Upper lobe of left lung (tissue), 4 donors: ENCODE measurements around the gene COL23A1.

Source experiments
- POLR2A ChIP-seq, 4 donors: fragments of 450-650 bp; IDR thresholded peaks; one replicate each; pipeline ENCODE4 v1.5.1; 2016 to 2017; ENCODE audit warnings: antibody characterized with exemption in 4 of 4, mild to moderate bottlenecking in 2 of 4
- TF ChIP-seq, protein P1 (sequence below), 6 experiments: fragments of 450-650 bp in 4 of 6; fragments of 200-600 bp in 2 of 6; sonication (generic) in 2 of 6; IDR thresholded peaks; one replicate each; pipeline ENCODE4 v1.5.1; 2016 to 2019; ENCODE audit warnings: antibody characterized with exemption in 6 of 6

GRCh38 chr5:178416206-178416882 lies 173.8 kb downstream of the COL23A1 start:
- TF ChIP-seq, protein P1, sequence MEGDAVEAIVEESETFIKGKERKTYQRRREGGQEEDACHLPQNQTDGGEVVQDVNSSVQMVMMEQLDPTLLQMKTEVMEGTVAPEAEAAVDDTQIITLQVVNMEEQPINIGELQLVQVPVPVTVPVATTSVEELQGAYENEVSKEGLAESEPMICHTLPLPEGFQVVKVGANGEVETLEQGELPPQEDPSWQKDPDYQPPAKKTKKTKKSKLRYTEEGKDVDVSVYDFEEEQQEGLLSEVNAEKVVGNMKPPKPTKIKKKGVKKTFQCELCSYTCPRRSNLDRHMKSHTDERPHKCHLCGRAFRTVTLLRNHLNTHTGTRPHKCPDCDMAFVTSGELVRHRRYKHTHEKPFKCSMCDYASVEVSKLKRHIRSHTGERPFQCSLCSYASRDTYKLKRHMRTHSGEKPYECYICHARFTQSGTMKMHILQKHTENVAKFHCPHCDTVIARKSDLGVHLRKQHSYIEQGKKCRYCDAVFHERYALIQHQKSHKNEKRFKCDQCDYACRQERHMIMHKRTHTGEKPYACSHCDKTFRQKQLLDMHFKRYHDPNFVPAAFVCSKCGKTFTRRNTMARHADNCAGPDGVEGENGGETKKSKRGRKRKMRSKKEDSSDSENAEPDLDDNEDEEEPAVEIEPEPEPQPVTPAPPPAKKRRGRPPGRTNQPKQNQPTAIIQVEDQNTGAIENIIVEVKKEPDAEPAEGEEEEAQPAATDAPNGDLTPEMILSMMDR (IDR thresholded peaks at IDR 0.05): no peak
- no peak for TF ChIP-seq POLR2A (IDR thresholded peaks at IDR 0.05)
